Measurements from ENCODE around the gene JMJD4. TPM values are rescaled to one million over a fixed set of nuclear protein-coding genes. Genes with fewer than 3 reads are reported as not detected.

JMJD4 gene
- total and polyA plus RNA-seq, 2 of the 8 experiments (the other 6 are each of a cell fraction or from before 2014, with no cell fraction given), result 13.2 to 23.3 TPM

GRCh38 chr1:227753999-227754711 lies 19.1 kb upstream of the JMJD4 start (continued):
- no peak for TF ChIP-seq CHD7 (IDR thresholded peaks at IDR 0.05; ENCODE audit: insufficient replicate concordance, low read length)

Measured in H1 (cell line).